Activated CD8-positive, alpha-beta memory T cell treated with anti-CD3 and anti-CD28 coated beads, Interleukin-2, amount 50 U/mL, for 1 hour (primary cell): ENCODE data around the gene CNGA1.

Experiments
- DNase-seq: peaks from one replicate; pipeline ENCODE4 v3.0.0-alpha.2; 2020; ENCODE audit errors: extremely low read depth

CNGA1 gene

DNA sequence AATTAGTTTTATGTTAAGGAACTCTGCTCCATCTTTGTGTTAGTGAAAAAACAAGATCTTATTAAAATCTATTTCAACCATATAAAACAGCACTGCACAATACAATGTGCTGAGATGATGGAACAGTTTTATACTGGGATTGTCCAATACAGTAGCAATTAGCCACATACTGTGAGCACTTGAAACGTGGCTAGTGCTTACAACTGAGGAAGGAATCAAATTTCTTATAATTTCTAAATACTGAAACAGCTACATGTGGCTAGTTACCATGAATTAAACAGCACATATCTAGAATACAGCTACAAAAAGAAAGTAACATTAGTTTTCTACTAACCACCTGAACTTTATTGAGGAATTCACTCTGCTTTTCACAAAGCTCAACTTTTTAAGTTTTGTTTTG lies 116.8 kb downstream of the CNGA1 start:
- DNase-seq: no peak

DNA sequence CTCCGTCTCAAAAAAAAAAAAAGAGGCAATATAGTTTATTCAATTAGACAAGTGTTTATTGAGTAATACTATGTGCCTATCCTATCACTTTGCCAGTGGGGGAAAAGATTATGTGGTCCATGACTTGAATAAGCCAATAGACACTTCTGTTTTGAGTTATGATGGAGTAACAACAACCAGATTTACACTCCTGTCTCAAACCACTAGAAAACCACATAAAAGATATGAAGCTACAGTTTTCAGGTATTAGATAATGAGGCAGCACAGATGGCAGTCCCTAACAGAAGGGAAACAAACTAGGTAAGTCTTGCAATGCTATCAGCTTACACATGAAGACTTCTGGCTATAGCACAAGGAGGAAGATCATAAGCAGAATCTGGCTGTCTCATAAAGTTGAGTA lies 124.6 kb downstream of the CNGA1 start:
- DNase-seq: no peak
